ENCODE data around the gene AGT. TPM values are rescaled to one million over a fixed set of nuclear protein-coding genes. Genes with fewer than 3 reads are reported as not detected.

Gene AGT
- total RNA-seq, 6 donors from 2014 or later: 1.1 to 2.6 (median 1.7) TPM; not detected in 1

DNA sequence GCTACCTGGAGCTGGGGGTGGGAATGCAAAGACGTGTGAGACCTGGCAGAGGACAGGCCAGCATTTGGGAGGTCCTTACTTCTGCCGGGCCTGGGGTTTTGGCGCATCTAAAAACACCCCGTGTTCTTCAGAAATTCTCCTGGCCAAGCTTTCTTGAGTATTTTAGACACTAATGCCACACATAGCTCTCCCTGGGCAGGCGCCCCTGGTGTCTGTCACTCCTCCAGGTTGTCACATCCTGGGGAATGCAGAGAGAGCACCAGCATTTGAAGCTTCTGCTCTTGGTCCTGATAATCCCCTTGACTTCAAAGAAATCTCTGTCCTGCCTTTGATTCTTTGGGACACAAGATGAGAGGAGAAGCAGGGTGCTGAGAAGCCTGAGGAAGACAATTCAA lies 39.3 kb upstream of the AGT start:
- Histone ChIP-seq H3K27me3 (no peaks in the 10 kb centered on the region), H3K36me3 (no peaks in the 10 kb centered on the region), H3K4me3 (no peak overlapping the region), H3K9me3 (no peaks in the 10 kb centered on the region), H3K4me1 (peaks cover 0 to 37% (median 18%) of the 10 kb centered on the region in 4 donors), H3K27ac (peak overlapping the region in 3 of 4 donors; percentile 20 to 79 (median 49))
- WGBS, 2 donors: 70 to 93% methylated on average over 5 of the region's 5 CpGs
- ATAC-seq (ENCODE audit: low FRiP score in 2 of 2) (no peak), DNase-seq (no peak)
- TF ChIP-seq POLR2AphosphoS5 (IDR thresholded peaks at IDR 0.05): no peak
- TF ChIP-seq POLR2A (IDR thresholded peaks at IDR 0.05): no peak
- TF ChIP-seq EP300 (IDR thresholded peaks at IDR 0.05): no peak
- TF ChIP-seq, protein P1, sequence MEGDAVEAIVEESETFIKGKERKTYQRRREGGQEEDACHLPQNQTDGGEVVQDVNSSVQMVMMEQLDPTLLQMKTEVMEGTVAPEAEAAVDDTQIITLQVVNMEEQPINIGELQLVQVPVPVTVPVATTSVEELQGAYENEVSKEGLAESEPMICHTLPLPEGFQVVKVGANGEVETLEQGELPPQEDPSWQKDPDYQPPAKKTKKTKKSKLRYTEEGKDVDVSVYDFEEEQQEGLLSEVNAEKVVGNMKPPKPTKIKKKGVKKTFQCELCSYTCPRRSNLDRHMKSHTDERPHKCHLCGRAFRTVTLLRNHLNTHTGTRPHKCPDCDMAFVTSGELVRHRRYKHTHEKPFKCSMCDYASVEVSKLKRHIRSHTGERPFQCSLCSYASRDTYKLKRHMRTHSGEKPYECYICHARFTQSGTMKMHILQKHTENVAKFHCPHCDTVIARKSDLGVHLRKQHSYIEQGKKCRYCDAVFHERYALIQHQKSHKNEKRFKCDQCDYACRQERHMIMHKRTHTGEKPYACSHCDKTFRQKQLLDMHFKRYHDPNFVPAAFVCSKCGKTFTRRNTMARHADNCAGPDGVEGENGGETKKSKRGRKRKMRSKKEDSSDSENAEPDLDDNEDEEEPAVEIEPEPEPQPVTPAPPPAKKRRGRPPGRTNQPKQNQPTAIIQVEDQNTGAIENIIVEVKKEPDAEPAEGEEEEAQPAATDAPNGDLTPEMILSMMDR (IDR thresholded peaks at IDR 0.05): no peak

DNA sequence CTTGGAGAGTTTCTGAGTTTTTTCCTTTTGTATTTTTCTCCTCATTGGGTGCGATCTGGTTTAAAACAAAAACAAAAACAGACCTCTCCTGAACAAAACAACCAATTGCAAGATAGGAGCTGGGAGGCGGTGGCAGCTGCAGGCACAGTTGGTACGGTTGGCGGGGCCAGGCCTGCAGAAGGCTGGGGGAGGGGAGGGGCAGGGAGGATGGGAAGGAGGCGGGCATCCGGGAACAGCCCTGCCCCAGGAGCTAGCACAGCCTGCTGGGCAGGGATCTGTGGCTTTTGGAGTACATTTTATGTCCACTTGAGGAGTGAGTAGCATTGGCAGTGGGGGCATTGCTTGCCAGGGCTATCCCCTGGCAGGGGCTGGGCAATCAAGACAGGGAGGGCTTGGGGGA lies 38.5 kb upstream of the AGT start:
- Histone ChIP-seq H3K36me3 (no peaks in the 10 kb centered on the region), H3K4me1 (peaks cover 0 to 38% (median 18%) of the 10 kb centered on the region in 4 donors), H3K27me3 (no peaks in the 10 kb centered on the region), H3K27ac (peak overlapping the region; percentile 20 to 79 (median 44)), H3K9me3 (no peaks in the 10 kb centered on the region), H3K4me3 (no peak overlapping the region)
- ATAC-seq (ENCODE audit: low FRiP score in 2 of 2) (peak in 1 of 2 donors; percentile 57), DNase-seq (peak; percentile 61 to 87)
- WGBS, 2 donors: 60 to 65% methylated on average over 6 of the region's 6 CpGs
- TF ChIP-seq, protein P1 (IDR thresholded peaks at IDR 0.05): no peak
- TF ChIP-seq POLR2AphosphoS5 (IDR thresholded peaks at IDR 0.05) (peak in 1 of 2 donors; percentile 32), EP300 (IDR thresholded peaks at IDR 0.05) (peak in 2 of 4 donors; percentile 5 to 57), POLR2A (IDR thresholded peaks at IDR 0.05) (no peak)

DNA sequence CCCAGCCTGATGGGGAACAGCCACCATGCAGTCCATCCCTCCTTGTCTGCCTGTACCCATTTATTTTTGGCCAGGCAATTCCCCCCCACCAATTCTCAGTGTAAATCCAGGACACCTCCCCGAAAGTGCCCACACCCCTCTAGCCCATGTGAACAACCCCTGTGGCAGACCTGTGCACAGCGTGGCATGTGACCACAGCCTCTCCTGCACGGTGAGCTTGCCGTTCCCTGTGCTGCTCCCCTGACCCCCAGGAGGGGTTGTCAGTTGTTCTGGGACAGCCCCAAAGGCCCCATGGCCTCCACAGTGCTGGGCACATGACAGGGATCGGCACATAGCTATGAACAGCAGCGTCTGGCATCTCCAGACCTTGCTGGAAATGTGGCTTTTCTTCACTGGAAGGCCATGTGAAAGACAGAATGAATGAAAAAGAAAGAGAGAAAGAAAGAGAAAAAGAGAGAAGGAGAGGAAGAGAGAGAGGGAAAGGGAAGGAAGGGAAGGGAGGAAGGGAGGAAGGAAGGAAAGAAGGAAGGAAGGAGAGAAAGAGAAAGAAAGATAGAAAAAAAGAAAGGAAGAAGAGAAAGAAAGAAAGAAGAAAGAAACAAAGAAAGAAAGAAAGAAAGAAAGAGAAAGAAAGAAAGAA lies 37.2 kb upstream of the AGT start:
- H3K27ac ChIP-seq: peak overlapping the region; percentile 19 to 79 (median 48)
- ATAC-seq (ENCODE audit: low FRiP score in 2 of 2): no peak
- WGBS, 2 donors: 52 to 62% methylated on average over 6 of the region's 6 CpGs

DNA sequence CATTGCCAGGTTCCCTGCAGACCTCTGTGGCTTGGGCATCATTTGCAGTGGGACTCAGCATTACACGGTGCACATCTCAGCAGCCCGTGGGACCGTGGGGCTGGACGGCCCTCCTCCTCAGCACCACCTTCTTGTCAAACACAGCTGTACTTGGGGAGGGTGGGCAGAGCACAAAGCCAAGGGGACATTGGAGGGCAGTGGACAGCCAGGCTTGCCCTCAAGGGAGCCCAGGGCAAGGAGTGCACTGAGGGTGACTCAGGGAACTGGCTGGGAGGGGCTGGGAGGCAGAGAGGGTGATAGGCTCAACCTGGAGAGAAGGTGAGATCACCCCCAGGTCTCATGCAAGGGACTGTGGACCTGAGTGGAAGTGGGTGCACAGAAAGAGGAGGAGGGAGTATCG lies 36.7 kb upstream of the AGT start:
- H3K27ac ChIP-seq: peak overlapping the region; percentile 18 to 79 (median 32)
- H3K27me3 ChIP-seq: no peaks in the 10 kb centered on the region
- WGBS, 2 donors: 69 to 71% methylated on average over 1 to 5 of the region's 5 CpGs
- TF ChIP-seq POLR2AphosphoS5 (IDR thresholded peaks at IDR 0.05): no peak
- TF ChIP-seq EP300 (IDR thresholded peaks at IDR 0.05): no peak
- TF ChIP-seq, protein P1 (IDR thresholded peaks at IDR 0.05): no peak
- no peak for TF ChIP-seq POLR2A (IDR thresholded peaks at IDR 0.05)
- no peak for ATAC-seq (ENCODE audit: low FRiP score in 2 of 2)
- H3K4me1 ChIP-seq: peaks cover 0 to 46% (median 18%) of the 10 kb centered on the region in 4 donors
- H3K4me3 ChIP-seq: no peak overlapping the region
- peak in 1 of 2 donors; percentile 54 for DNase-seq
- H3K36me3 ChIP-seq: no peaks in the 10 kb centered on the region
- H3K9me3 ChIP-seq: no peaks in the 10 kb centered on the region

More for the DNA sequence above, 37.2 kb upstream of the AGT start:
- Histone ChIP-seq H3K27me3 (no peaks in the 10 kb centered on the region), H3K9me3 (no peaks in the 10 kb centered on the region), H3K4me1 (peaks cover 0 to 46% (median 18%) of the 10 kb centered on the region in 4 donors), H3K4me3 (no peak overlapping the region), H3K36me3 (no peaks in the 10 kb centered on the region)
- TF ChIP-seq EP300 (IDR thresholded peaks at IDR 0.05) (no peak), POLR2AphosphoS5 (IDR thresholded peaks at IDR 0.05) (no peak), POLR2A (IDR thresholded peaks at IDR 0.05) (no peak)
- TF ChIP-seq, protein P1 (IDR thresholded peaks at IDR 0.05): no peak
- no peak for DNase-seq

DNA sequence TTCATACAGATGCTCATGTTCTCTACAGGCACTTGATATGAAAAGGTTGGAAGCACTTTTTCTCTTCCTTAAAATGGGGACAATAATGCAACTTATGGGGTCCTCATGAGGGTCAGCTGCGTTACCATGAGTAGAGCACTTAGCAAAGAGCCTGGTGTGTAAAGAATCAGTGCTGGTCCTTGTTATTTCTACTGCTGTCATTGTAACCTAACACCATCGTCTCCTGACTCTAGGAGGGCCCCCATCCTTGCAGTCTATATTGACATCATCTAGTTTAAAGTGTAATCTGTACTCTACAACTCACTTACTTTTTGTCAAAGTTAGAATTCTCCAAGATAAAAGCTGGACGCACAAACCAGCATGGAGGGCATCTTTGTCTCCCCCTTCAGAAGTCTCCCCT lies 35.7 kb upstream of the AGT start:
- H3K27ac ChIP-seq: no peak overlapping the region
- no peaks in the 10 kb centered on the region for H3K36me3 ChIP-seq
- DNase-seq: no peak
- WGBS, 2 donors: 76 to 81% methylated on average over 3 of the region's 3 CpGs
- peaks cover 0 to 43% (median 18%) of the 10 kb centered on the region in 4 donors for H3K4me1 ChIP-seq
- no peaks in the 10 kb centered on the region for H3K9me3 ChIP-seq
- ATAC-seq (ENCODE audit: low FRiP score in 2 of 2): no peak
- no peaks in the 10 kb centered on the region for H3K27me3 ChIP-seq
- no peak overlapping the region for H3K4me3 ChIP-seq
- TF ChIP-seq POLR2AphosphoS5 (IDR thresholded peaks at IDR 0.05) (no peak), EP300 (IDR thresholded peaks at IDR 0.05) (no peak), POLR2A (IDR thresholded peaks at IDR 0.05) (no peak)
- TF ChIP-seq, protein P1 (IDR thresholded peaks at IDR 0.05): no peak
